DLD1 (cell line): Measurements from ENCODE around the gene CERK.
"Not testable (repeated sequence)": the region's sequence is repeated elsewhere in the genome, so short reads cannot be mapped to it uniquely, and the experiment has no call there.

Experiments used
- in situ Hi-C: cut with HindIII; loops from 2 replicates; pipeline ENCODE4 v1.10.0; 2017; ENCODE audit warnings: low sequenced_read_pairs

Gene CERK

DNA sequence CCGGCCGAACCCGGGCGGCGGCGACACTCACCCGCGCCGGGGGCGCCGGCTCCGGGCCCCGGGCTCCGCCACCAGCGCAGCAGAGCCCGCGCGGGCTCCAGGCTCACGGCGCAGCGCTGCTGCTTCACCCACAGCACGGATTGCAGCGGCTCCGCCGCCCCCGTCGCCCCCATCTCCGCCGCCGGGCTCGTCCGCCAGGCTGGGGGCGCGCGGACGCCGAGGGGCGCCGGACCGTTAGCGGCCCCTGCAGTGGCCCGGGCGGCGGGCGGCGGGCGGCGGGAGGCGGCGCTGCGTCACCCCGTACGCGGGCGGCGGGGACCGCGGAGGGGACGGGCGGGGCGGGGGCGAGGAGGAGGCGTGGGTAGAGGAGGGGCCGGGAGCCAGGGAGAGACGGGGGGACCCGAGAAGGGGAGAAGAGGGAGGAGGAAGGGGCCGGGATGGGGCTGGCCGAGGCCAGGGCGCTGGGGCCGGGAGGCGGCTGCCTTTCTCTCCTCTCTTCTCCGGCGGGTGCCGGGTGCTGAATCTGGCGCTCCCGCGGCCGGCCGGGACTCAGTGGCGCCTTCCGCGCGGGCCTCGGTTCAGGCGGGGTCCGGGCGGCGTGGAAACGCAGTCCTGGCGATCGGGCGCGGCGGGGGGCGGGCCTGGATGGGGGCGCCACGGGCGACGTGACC is at the start of gene CERK:
Gene CERK (minus strand): TSS at position 277 of the 671 bp plus-strand sequence. CDS start 104 bp downstream, at position 173.
- in situ Hi-C loops = no loop called here

DNA sequence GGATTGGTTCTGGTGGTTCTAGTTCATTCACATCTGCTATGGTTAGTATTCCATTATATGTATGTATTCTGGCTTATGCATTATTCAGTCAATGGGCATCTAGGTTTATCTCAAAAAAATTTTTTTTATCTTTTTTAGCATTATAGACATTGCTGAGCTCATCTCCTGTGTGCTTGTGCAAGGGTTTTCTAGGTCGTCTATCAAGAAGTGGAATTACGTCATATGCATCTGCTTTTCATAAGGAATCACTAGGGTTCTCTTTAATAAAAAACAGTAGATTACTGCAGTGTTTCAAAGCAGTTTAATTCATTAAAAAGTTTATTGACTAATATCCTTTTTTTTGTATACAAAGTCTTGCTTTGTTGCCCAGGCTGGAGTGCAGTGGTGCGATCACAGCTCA is 45.7 kb upstream of the CERK start:
- in situ Hi-C loops = no loop called here

DNA sequence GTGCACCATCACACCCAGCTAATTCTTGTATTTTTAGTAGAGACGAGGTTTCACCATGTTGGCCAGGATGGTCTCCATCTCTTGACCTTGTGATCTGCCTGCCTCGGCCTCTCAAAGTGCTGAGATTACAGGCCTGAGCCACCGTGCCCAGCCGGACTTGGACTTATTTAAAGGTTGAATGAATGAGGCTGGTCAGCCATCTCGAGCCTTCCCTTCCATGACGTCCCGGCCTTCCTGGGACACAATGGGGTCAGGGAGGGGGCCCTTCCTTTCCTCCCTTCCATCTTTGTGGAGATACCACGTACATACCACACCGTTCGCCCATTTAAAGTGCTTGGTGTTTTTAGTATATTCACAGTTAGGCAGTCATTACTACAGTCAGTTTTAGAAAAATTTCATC is 44.1 kb upstream of the CERK start:
- in situ Hi-C loops = not testable (repeated sequence)

- in situ Hi-C loops = no loop called here
Measured at GRCh38 chr22:46781291-46781690, 43.2 kb upstream of the CERK start.

DNA sequence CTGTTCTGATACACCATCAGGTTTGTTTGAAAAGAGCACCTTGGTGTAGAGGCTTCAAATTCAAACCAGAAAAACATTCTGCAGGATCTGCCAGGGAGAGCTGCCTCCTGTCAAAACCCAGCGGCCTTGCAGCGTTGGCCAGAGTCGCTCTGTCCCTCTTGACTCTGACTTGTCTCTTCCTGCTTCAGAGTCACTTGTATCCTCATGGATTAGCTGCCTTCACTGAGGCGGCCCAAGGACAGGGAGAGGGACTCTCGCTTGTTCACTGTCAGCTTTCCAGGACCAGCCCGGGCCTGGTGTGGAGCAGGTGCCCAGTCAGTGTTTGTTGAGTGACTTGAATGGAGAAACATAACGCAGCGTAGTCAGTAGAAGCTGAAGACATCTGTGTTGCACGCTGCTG is 42.4 kb upstream of the CERK start:
- in situ Hi-C loops = no loop called here

DNA sequence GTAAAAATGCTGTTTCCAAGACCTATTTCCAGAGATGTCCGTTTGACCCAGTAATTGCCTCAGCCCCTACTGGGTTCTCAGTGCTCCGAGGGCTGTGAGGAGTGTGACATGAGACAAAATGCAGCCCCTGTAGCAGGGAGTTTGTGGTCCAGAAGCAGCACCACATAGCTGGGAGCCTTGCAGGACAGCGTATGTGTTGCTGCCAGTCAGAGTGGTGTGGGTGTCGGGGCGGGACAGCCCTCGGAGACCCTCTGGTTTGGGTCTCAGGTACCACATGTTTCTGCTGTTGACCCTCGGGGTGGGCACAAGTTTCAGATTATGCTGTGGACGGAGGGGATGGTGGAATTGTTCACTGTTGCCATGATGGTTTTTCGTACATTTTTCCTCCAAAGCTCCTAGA is 41.6 kb upstream of the CERK start:
- in situ Hi-C loops = no loop called here

- in situ Hi-C loops = no loop called here
Measured at GRCh38 chr22:46779023-46779422, 41.0 kb upstream of the CERK start.

DNA sequence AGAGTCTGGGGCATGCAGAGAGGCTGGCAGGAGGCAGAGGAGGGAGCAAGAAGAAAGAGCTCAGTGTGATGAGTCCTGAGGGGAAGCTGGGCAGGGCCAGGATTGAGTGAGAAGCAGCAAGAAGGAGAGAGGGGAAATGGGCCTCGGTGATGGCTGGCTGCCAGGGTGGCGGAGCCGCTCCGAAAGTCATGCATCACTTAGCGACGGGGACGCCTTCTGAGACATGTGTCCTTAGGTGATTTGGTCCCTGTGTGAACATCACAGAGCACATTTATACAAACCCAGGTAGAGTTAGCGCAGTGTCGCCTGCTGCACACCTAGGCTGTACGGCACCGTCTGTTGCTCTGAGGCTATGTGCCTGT is 39.5 kb upstream of the CERK start:
- in situ Hi-C loops = no loop called here

DNA sequence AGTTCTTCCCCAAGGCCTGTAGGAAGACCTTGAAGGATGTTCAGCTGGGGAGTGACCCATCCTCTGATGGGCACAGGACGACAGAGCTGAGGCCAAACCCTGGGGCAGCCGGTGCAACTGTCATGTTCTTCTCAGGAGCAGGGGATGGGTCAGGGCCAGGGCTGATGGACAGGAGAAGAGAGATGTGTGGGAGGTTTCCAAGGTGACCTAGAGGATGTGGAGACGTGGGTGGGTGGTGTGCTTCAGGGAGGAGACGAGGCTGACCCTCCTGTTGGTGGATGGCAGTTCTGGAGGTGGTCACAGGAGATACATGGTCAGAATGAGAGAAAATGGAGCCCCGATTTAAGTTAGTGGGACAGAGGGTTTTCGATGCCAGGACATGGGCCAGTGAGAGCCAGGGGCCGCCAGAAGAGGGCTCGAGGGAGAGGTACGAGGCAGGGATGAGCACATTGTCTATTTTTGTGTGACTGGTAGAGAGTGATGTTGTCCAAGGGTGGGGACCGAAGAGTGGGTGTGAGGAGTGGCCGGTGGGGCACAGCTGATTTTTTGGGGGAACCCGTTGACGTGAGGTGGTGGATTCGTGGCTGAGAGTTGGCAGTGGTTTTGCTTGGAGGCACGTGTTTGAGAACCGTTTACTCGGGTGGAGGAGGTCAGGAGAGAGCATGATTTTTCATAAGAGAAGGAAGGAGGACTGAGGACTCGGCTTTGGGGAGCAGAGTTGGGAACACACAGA is 39.0 kb upstream of the CERK start:
- in situ Hi-C loops = no loop called here

DNA sequence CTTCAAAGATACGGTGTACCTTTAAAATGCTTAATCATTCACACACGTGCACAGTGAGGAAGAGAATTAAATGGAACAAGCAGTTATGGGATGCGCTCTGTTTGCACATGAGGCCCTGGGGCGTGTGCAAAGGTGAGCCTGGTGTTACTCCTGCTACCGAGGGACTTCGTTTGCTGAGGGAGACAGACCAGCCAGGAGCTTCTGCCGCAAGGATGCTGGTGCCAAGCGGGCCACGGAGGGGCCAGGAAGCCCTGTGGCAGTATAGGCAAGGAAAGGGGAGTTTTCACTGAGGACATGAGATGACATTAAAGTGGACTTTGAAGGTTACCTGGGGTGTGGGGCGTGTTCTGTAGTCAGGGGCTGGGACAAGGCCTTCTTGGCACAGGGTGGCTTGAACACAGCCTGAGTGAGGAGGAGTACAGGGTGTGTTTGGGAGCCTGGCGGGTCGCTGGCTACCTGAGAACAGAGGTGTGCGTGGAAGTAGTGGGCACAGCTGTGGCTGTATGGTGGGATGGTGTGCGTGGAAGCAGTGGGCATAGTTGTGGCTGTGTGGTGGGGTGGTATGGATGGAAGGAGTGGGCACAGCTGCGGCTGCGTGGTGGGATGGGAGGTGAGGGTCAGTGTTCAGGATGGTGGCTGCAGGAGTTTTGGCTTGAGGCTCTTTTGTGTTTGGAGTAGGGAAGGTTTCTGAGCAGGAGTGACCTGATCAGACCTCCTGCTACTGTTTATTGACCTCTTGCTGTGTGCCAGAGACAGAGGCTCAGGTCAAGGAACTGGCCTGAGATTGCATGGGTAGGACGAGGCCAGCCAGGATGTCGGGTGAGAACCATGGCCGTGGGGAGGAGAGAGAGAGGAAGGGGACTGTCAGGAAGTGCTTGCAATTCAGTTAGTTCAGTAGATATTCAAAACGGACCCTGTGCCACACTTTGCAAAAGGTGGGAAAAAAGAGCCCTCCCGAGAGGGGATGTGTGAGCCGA is 38.1 kb upstream of the CERK start:
- in situ Hi-C loops = no loop called here

- in situ Hi-C loops = no loop called here
Measured at GRCh38 chr22:46774980-46775849, 37.2 kb upstream of the CERK start.

- in situ Hi-C loops = no loop called here
Measured at GRCh38 chr22:46774253-46774979, 36.4 kb upstream of the CERK start.

DNA sequence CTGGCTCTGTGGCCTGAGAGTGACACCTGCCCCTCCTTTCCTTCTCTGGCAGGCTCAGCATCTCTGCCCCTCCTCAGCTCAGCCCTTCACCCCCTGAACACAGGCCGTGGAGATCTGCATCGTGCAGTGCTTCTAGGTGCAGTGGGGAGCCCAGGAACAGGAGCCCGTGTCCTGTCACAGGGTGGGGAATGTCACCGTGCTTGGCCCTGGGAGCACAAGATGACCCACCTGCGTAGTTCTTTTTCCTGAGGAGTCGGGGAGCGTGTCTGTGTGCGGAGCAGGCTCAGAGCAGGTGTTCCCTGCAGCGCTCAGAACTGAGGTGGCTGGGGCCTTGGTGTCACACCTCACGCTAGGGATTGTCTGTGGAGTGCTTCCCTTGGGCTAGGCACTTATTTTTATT is 35.0 kb upstream of the CERK start:
- in situ Hi-C loops = no loop called here

GRCh38 chr22:46770726-46771125 is 32.7 kb upstream of the CERK start:
- in situ Hi-C loops = no loop called here

- in situ Hi-C loops = no loop called here
Measured at GRCh38 chr22:46770151-46770641, 32.1 kb upstream of the CERK start.

DNA sequence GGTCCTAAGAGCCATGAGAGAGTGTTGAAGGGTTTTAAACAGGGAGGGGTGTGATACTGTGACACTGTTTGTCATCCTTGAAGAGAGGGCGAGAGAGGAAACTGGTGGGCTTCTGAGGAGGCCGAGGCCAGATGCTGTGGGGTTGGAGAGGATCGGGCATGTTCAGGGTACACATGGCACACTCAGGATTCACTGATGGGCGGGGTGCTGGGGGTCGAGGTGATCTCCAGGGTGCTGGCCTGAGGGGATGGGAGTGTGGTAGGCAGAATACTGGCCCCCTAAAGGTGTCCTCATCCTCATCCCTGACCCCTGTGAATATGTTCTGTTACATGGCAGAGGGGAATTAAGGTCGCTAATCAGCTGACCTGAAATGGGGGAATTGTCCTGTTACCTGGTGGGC is 31.7 kb upstream of the CERK start:
- in situ Hi-C loops = no loop called here

DNA sequence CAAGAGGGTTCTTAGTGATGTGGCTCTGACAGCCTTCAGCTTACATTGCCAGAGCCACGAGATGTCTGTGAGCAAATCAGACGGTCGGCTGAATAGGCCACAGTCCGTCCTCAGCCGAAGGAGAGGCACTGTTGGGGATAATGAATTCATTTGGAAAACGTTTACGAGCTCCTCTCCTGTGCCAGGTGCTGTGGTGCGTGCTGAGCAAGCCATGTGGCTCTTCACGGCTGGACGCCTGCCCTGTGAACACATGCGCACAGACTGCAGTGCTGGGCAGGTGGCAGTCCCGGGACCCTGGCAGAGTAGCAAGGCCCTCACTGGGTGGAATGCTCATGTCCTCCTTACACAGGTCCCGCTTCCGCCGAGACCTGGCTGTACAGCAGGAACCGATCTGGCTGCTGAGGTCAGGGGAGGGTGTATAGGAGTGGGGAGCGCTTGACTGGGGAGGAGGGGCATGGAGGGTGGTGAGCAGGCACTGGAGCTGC is 31.2 kb upstream of the CERK start:
- in situ Hi-C loops = no loop called here

GRCh38 chr22:46767249-46767985 is 29.4 kb upstream of the CERK start:
- in situ Hi-C loops = no loop called here

- in situ Hi-C loops = no loop called here
Measured at GRCh38 chr22:46766611-46767010, 28.6 kb upstream of the CERK start.
